DND-41 (cell line): ENCODE data around the gene TCEANC2.
"Not testable (repeated sequence)": the region's sequence is repeated elsewhere in the genome, so short reads cannot be mapped to it uniquely, and the experiment has no call there.

Source experiments
- CTCF ChIP-seq: IDR thresholded peaks from 2 replicates; pipeline ENCODE4 v1.5.1; 2012; ENCODE audit warnings: borderline replicate concordance, low read length, moderate library complexity, mild to moderate bottlenecking; ENCODE audit not compliant: poor library complexity, severe bottlenecking; ENCODE audit errors: extremely low read depth
- EZH2 ChIP-seq: IDR thresholded peaks from 3 replicates; pipeline ENCODE4 v1.6.1; 2012; ENCODE audit warnings: borderline replicate concordance, low read depth, mild to moderate bottlenecking, moderate library complexity, low read length, inconsistent platforms; ENCODE audit not compliant: severe bottlenecking

DNA sequence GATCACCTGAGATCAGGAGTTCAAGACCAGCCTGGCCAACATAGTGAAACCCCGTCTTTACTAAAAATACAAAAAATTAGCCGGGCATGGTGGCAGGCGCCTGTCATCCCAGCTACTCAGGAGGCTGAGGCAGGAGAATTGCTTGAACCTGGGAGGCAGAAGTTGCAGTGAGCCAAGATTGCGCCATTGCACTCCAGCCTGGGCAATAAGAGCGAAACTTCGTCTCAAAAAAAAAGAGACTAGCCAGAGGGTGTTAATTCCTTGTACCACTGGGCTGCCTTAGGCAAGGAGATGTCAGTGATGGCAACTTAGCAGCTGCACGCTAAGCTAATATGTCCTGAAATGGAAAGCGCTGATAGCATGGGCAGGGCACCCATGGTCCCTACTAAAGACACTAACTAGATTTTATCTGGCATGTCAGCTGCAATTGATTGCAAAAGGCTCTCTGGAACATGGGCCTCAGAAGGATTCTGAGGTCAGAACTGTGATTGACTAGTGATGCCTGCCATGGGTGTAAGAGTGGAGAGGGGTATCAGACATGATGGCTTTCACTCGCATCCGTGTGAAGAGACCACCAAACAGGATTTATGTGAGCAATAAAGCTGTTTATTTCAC is 33.7 kb upstream of the TCEANC2 start:
- not testable (repeated sequence) for TF ChIP-seq CTCF, EZH2
